OCI-LY3 (cell line): Measurements from ENCODE around the gene RTN4RL2.
A peak's percentile ranks its signal among the peaks of the same experiment; 100 is the strongest.

Experiments used
- H2AFZ ChIP-seq: fragments of 200-600, 300-600 bp; shearing (Covaris generic); 2 replicates; pipeline ENCODE4 v1.6.0; 2014; ENCODE audit warnings: antibody characterized with exemption, low read depth, low read length
- H3K27ac ChIP-seq: fragments of 200-600, 300-600 bp; sonication (generic); 2 replicates; pipeline ENCODE4 v1.5.1; 2014; ENCODE audit warnings: mild to moderate bottlenecking, low read length, moderate library complexity, mixed read lengths
- H3K27me3 ChIP-seq: fragments of 200-600, 300-600 bp; sonication (generic); 2 replicates; pipeline ENCODE4 v1.6.1; 2014; ENCODE audit warnings: low read depth, low read length, mixed read lengths
- H3K36me3 ChIP-seq: fragments of 200-600, 300-600 bp; sonication (generic); replicated peaks from 2 replicates; pipeline ENCODE3; 2014; ENCODE audit warnings: low read depth, low read length, mixed read lengths
- H3K4me1 ChIP-seq: fragments of 300-600, 200-600 bp; sonication (generic); 2 replicates; pipeline ENCODE4 v1.6.1; 2014; ENCODE audit warnings: low read length, mixed read lengths
- H3K4me2 ChIP-seq: fragments of 200-600, 300-600 bp; sonication (generic); 2 replicates; pipeline ENCODE4 v1.6.1; 2014; ENCODE audit warnings: low read length, mixed read lengths
- H3K4me3 ChIP-seq: fragments of 300-600, 200-600 bp; sonication (generic); 2 replicates; pipeline ENCODE4 v1.5.1; 2014; ENCODE audit warnings: antibody characterized with exemption, mild to moderate bottlenecking, low read length, moderate library complexity
- H3K79me2 ChIP-seq: fragments of 300-600, 200-600 bp; shearing (Covaris generic); 2 replicates; pipeline ENCODE4 v1.6.1; 2014; ENCODE audit warnings: mild to moderate bottlenecking, low read length, mixed read lengths
- H3K9ac ChIP-seq: fragments of 300-600, 200-600 bp; shearing (Covaris generic); 2 replicates; pipeline ENCODE4 v1.6.0; 2014; ENCODE audit warnings: mild to moderate bottlenecking, low read length, moderate library complexity
- H3K9me3 ChIP-seq: fragments of 200-600, 300-600 bp; shearing (Covaris generic); 2 replicates; pipeline ENCODE4 v1.6.1; 2014; ENCODE audit warnings: low read length, mixed read lengths; ENCODE audit not compliant: insufficient read depth
- H4K20me1 ChIP-seq: fragments of 200-600, 300-600 bp; sonication (generic); 2 replicates; pipeline ENCODE4 v1.6.1; 2016; ENCODE audit warnings: low read length, mixed read lengths; ENCODE audit not compliant: insufficient read depth
- CTCF ChIP-seq: fragments of 200-600, 300-600 bp; sonication (generic); IDR thresholded peaks from 2 replicates; pipeline ENCODE4 v1.5.1; 2014; ENCODE audit warnings: antibody characterized with exemption, low read length, low read depth
- EZH2phosphoT487 ChIP-seq: fragments of 200-600 bp; shearing (Covaris generic); IDR thresholded peaks from 2 replicates; pipeline ENCODE4 v1.6.1; 2018; ENCODE audit warnings: antibody characterized with exemption, mixed run types, low read depth

RTN4RL2 gene

GRCh38 chr11:57425565-57426438 lies 34.5 kb upstream of the RTN4RL2 start:
- peaks cover 63% of the 10 kb centered on the region for H3K4me1 ChIP-seq
- H2AFZ ChIP-seq = no peak overlapping the region
- H4K20me1 ChIP-seq = peaks cover 33% of the 10 kb centered on the region
- peaks cover 54% of the 10 kb centered on the region for H3K36me3 ChIP-seq
- H3K4me2 ChIP-seq = peak overlapping the region; percentile 99
- peak overlapping the region; percentile 99 for H3K9ac ChIP-seq
- H3K27ac ChIP-seq = peak overlapping the region; percentile 94
- peaks cover 58% of the 10 kb centered on the region for H3K79me2 ChIP-seq
- no peaks in the 10 kb centered on the region for H3K9me3 ChIP-seq
- peak overlapping the region; percentile 85 for H3K4me3 ChIP-seq
- H3K27me3 ChIP-seq = no peaks in the 10 kb centered on the region
- TF ChIP-seq EZH2phosphoT487 (no peak), CTCF (no peak)

- peak overlapping the region; percentile 94 for H3K27ac ChIP-seq
Observed at GRCh38 chr11:57426439-57426928, 33.8 kb upstream of the RTN4RL2 start.

GRCh38 chr11:57426929-57427726 lies 33.2 kb upstream of the RTN4RL2 start, which contains the start of gene SLC43A3:
SLC43A3 (minus strand) TSS chr11:57427121; CDS start chr11:57426172, 949 bp downstream.
- Histone ChIP-seq H4K20me1 (peaks cover 20% of the 10 kb centered on the region), H3K4me2 (peak within 1 kb of the TSS; percentile 99), H2AFZ (no peak within 1 kb of the TSS), H3K4me3 (peak within 1 kb of the TSS; percentile 85), H3K4me1 (peaks cover 53% of the 10 kb centered on the region), H3K27me3 (no peaks in the 10 kb centered on the region), H3K9ac (peak within 1 kb of the TSS; percentile 99), H3K9me3 (no peaks in the 10 kb centered on the region), H3K36me3 (peaks cover 41% of the 10 kb centered on the region), H3K27ac (peak within 1 kb of the TSS; percentile 94), H3K79me2 (peaks cover 45% of the 10 kb centered on the region)
- no peak for TF ChIP-seq EZH2phosphoT487
- TF ChIP-seq CTCF = no peak

More at GRCh38 chr11:57426439-57426928, 33.8 kb upstream of the RTN4RL2 start:
- H3K4me2 ChIP-seq = peak overlapping the region; percentile 99
- H2AFZ ChIP-seq = no peak overlapping the region
- peaks cover 51% of the 10 kb centered on the region for H3K79me2 ChIP-seq
- no peaks in the 10 kb centered on the region for H3K27me3 ChIP-seq
- peaks cover 47% of the 10 kb centered on the region for H3K36me3 ChIP-seq
- TF ChIP-seq EZH2phosphoT487 (no peak), CTCF (no peak)
- H3K4me3 ChIP-seq = peak overlapping the region; percentile 85
- H4K20me1 ChIP-seq = peaks cover 26% of the 10 kb centered on the region
- H3K9ac ChIP-seq = peak overlapping the region; percentile 99
- no peaks in the 10 kb centered on the region for H3K9me3 ChIP-seq
- H3K4me1 ChIP-seq = peaks cover 56% of the 10 kb centered on the region

- H3K36me3 ChIP-seq = peaks cover 35% of the 10 kb centered on the region
- H3K4me2 ChIP-seq = peak overlapping the region; percentile 99
- H3K27me3 ChIP-seq = no peaks in the 10 kb centered on the region
- H3K27ac ChIP-seq = peak overlapping the region; percentile 94
- peaks cover 39% of the 10 kb centered on the region for H3K79me2 ChIP-seq
- peak overlapping the region; percentile 99 for H3K9ac ChIP-seq
- TF ChIP-seq EZH2phosphoT487 = no peak
- no peak for TF ChIP-seq CTCF
- peak overlapping the region; percentile 85 for H3K4me3 ChIP-seq
- no peaks in the 10 kb centered on the region for H3K9me3 ChIP-seq
- H4K20me1 ChIP-seq = peaks cover 14% of the 10 kb centered on the region
- H2AFZ ChIP-seq = no peak overlapping the region
- H3K4me1 ChIP-seq = peaks cover 53% of the 10 kb centered on the region
Observed at GRCh38 chr11:57427727-57428082, 32.6 kb upstream of the RTN4RL2 start.
